Measurements from ENCODE around the gene EMSY. TPM values are rescaled to one million over a fixed set of nuclear protein-coding genes. Genes with fewer than 3 reads are reported as not detected.

EMSY gene
- total and polyA plus RNA-seq, 9 of the 15 experiments (the other 6 are each of a cell fraction or from before 2014, with no cell fraction given), result 12.7 to 25.4 (median 17.9) TPM

GRCh38 chr11:76592025-76592914, 147.5 kb downstream of the EMSY start:
- ATAC-seq, result no peak
- in situ Hi-C loops (cut with MboI), result no loop called here
- POLR2A ChIA-PET, result interaction anchor here (0.7 to 1.1 kb wide), 2 partner anchors 13 to 35 kb away, joined by 3 to 4 read pairs; no protein-coding TSS in a partner anchor
- Histone ChIP-seq H3K9me3 (replicated peaks; ENCODE audit: control insufficient read depth, insufficient read depth, low read depth, low read length) (no peaks in the 10 kb centered on the region), H4K20me1 (replicated peaks; ENCODE audit: control insufficient read depth, insufficient read depth, low read length) (no peaks in the 10 kb centered on the region), H3K36me3 (ENCODE audit: control insufficient read depth, insufficient read depth, low read length) (no peaks in the 10 kb centered on the region), H3K4me3 (no peak overlapping the region), H3K27ac (ENCODE audit: extremely low read depth, low read depth, low read length) (no peak overlapping the region), H3K9me1 (ENCODE audit: control insufficient read depth, insufficient read depth, low read length) (no peaks in the 10 kb centered on the region), H3K27me3 (ENCODE audit: control insufficient read depth in 2 of 2, insufficient read depth in 2 of 2, low read length in 2 of 2) (peaks cover 0 to 27% of the 10 kb centered on the region in 2 experiments; a peak in 2 of 5 replicates), H3K79me2 (ENCODE audit: control insufficient read depth, insufficient read depth, low read length) (no peaks in the 10 kb centered on the region), H3K4me1 (replicated peaks in 1 of 2; ENCODE audit: control insufficient read depth in 2 of 2, insufficient read depth in 2 of 2, low read length in 2 of 2) (peaks cover 0 to 9% of the 10 kb centered on the region in 2 experiments; a peak in 1 of 5 replicates), H2AFZ (ENCODE audit: low read depth, low read length) (no peak overlapping the region), H3K9ac (ENCODE audit: insufficient read depth in 1 of 2, low read depth in 2 of 2, low read length in 2 of 2) (no peak overlapping the region), H3K4me2 (ENCODE audit: insufficient read depth, low read length) (no peak overlapping the region)
- no peak for TF ChIP-seq E2F3 (CRISPR knock-in tag; IDR thresholded peaks at IDR 0.05)
- TF ChIP-seq REST (IDR thresholded peaks at IDR 0.05; ENCODE audit: borderline replicate concordance), result peak; percentile 12; the same call in 1 of the 2 replicates
- no peak for TF ChIP-seq REST (CRISPR knock-in tag; IDR thresholded peaks at IDR 0.05; ENCODE audit: low read depth)
- no peak for TF ChIP-seq HOXB6 (CRISPR knock-in tag; IDR thresholded peaks at IDR 0.05; ENCODE audit: borderline replicate concordance)
- no peak for TF ChIP-seq ZNF668 (CRISPR knock-in tag; IDR thresholded peaks at IDR 0.05)
- no peak for TF ChIP-seq BACH1 (tag; IDR thresholded peaks at IDR 0.05)
- no peak for TF ChIP-seq ZNF584 (CRISPR knock-in tag; IDR thresholded peaks at IDR 0.05; ENCODE audit: low read depth)
- no peak for TF ChIP-seq POLR2H (tag; IDR thresholded peaks at IDR 0.05; ENCODE audit: low read depth)
- no peak for TF ChIP-seq ZNF347 (CRISPR knock-in tag; IDR thresholded peaks at IDR 0.05; ENCODE audit: low read depth)
- CTCF ChIA-PET (ENCODE audit: low intra/inter-chr PET ratio), result no interaction called here
- 18% methylated on average over 17 of the region's 17 CpGs for WGBS (ENCODE audit: insufficient coverage, low coverage, missing lambda C conversion rate)
- peak in 1 of 4 experiments; percentile 3 for DNase-seq (ENCODE audit: extremely low read depth in 1 of 4, low spot score in 3 of 4)
- intact Hi-C loops (cut with micrococcal nuclease), result no loop called here
- no peak for FAIRE-seq
- no TSS peak for BruUV-seq (replicated peaks)

Measured in K562 (cell line).